Hepatocyte (in vitro differentiated cells): ENCODE data around the gene PRB3. TPM values are rescaled to one million over a fixed set of nuclear protein-coding genes. Genes with fewer than 3 reads are reported as not detected.

ENCODE experiments used
- DNase-seq: peaks from one replicate; pipeline ENCODE4 v3.0.0-alpha.2; 2016; ENCODE audit warnings: low spot score
- H2AFZ ChIP-seq: fragments of 200-600 bp; sonication (generic); 2 replicates; pipeline ENCODE4 v1.6.0; 2016; ENCODE audit warnings: antibody characterized with exemption, mild to moderate bottlenecking
- H3K27ac ChIP-seq: fragments of 200-600 bp; sonication (generic); 2 replicates; pipeline ENCODE4 v1.5.1; 2016; ENCODE audit warnings: mild to moderate bottlenecking
- H3K27me3 ChIP-seq: fragments of 200-600 bp; sonication (generic); 2 replicates; pipeline ENCODE4 v1.6.1; 2016
- H3K36me3 ChIP-seq: fragments of 200-600 bp; sonication (generic); replicated peaks from 2 replicates; pipeline ENCODE4 v1.5.1; 2016; ENCODE audit warnings: low read depth; ENCODE audit not compliant: insufficient read depth
- H3K4me1 ChIP-seq: fragments of 200-600 bp; sonication (generic); 2 replicates; pipeline ENCODE4 v1.5.1; 2016; ENCODE audit warnings: mild to moderate bottlenecking, moderate library complexity; ENCODE audit not compliant: insufficient read depth
- H3K4me2 ChIP-seq: fragments of 200-600 bp; sonication (generic); 2 replicates; pipeline ENCODE4 v1.6.0; 2016
- H3K4me3 ChIP-seq: fragments of 200-600 bp; sonication (generic); 2 replicates; pipeline ENCODE4 v1.5.1; 2016; ENCODE audit warnings: mild to moderate bottlenecking
- H3K79me2 ChIP-seq: fragments of 200-600 bp; sonication (generic); 2 replicates; pipeline ENCODE4 v1.6.0; 2017; ENCODE audit warnings: mild to moderate bottlenecking
- H3K9me2 ChIP-seq: fragments of 200-600 bp; sonication (generic); replicated peaks from 2 replicates; pipeline ENCODE4 v1.6.0; 2017; ENCODE audit warnings: mild to moderate bottlenecking; ENCODE audit not compliant: insufficient read depth
- H3K9me3 ChIP-seq: fragments of 200-600 bp; sonication (generic); 2 replicates; pipeline ENCODE4 v1.5.1; 2016; ENCODE audit warnings: low read depth, mild to moderate bottlenecking
- H4K20me1 ChIP-seq: fragments of 200-600 bp; sonication (generic); 2 replicates; pipeline ENCODE4 v1.6.0; 2016; ENCODE audit warnings: mild to moderate bottlenecking; ENCODE audit not compliant: insufficient read depth, poor library complexity, severe bottlenecking
- EZH2 ChIP-seq: fragments of 200-600 bp; sonication (generic); IDR thresholded peaks from 2 replicates; pipeline ENCODE4 v1.6.1; 2016; ENCODE audit warnings: antibody characterized with exemption, mild to moderate bottlenecking, borderline replicate concordance
- EZH2phosphoT487 ChIP-seq: fragments of 200-600 bp; sonication (generic); IDR thresholded peaks from one replicate; pipeline ENCODE4 v1.6.1; 2018; ENCODE audit warnings: antibody characterized with exemption, mild to moderate bottlenecking, low read depth, moderate library complexity; ENCODE audit not compliant: unreplicated experiment, severe bottlenecking
- WGBS: methylation state at CpG from one replicate; pipeline ENCODE4 v1.1.6; 2016; ENCODE audit warnings: low lambda C conversion rate; ENCODE audit errors: missing lambda C conversion rate; 5-methylcytosine and 5-hydroxymethylcytosine counted together
- polyA plus RNA-seq: library from polyadenylated mRNA; unstranded; fragments of >200 nt; fragmentation: Nextera tagmentation; extraction: Ambion mirVana; gene quantifications from 2 replicates; pipeline ENCODE4 v1.2.1, GENCODE V29; 2016
- total RNA-seq: library from RNA; depleted of rRNA; stranded (reverse); fragments of >200 nt; gene quantifications from 2 replicates; pipeline ENCODE4 v1.2.3, GENCODE V29; 2014
- TF ChIP-seq, protein P1 (sequence below): fragments of 200-600 bp; sonication (generic); IDR thresholded peaks from 2 replicates; pipeline ENCODE4 v1.5.1; 2016; ENCODE audit warnings: antibody characterized with exemption, mild to moderate bottlenecking; ENCODE audit not compliant: poor library complexity

Gene PRB3
- not detected in 2 replicates for total RNA-seq
- 0.56 TPM in 1 of 2 replicates, not detected in the other for polyA plus RNA-seq

DNA sequence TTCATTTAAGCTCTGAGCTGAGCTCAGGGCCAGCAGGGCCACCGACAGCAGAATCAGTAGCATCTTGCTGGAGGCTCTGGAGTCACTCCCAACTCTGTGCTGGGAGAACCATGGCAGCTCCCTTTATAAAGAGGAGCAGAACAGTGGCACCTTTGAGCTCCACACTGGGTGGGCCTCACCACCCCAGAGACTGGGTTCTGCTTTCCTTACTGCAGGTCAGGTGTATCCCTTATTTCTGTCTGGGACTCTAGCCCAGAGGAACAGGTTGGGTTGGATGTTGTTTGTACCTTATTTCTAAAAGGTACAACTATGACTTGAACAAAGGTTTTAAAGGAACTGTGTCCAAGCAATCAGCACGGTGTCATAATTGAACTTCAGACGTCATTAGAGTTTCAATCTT, at the start of gene PRB3:
PRB3 (minus strand) TSS at position 101 of the 400 bp plus-strand sequence; CDS start at position 63, 38 bp downstream.
- no peaks in the 10 kb centered on the region for H3K36me3 ChIP-seq
- H3K79me2 ChIP-seq, result no peaks in the 10 kb centered on the region
- H4K20me1 ChIP-seq, result no peaks in the 10 kb centered on the region
- no peak within 1 kb of the TSS for H3K4me3 ChIP-seq
- no peak within 1 kb of the TSS for H3K27ac ChIP-seq
- TF ChIP-seq, protein P1, sequence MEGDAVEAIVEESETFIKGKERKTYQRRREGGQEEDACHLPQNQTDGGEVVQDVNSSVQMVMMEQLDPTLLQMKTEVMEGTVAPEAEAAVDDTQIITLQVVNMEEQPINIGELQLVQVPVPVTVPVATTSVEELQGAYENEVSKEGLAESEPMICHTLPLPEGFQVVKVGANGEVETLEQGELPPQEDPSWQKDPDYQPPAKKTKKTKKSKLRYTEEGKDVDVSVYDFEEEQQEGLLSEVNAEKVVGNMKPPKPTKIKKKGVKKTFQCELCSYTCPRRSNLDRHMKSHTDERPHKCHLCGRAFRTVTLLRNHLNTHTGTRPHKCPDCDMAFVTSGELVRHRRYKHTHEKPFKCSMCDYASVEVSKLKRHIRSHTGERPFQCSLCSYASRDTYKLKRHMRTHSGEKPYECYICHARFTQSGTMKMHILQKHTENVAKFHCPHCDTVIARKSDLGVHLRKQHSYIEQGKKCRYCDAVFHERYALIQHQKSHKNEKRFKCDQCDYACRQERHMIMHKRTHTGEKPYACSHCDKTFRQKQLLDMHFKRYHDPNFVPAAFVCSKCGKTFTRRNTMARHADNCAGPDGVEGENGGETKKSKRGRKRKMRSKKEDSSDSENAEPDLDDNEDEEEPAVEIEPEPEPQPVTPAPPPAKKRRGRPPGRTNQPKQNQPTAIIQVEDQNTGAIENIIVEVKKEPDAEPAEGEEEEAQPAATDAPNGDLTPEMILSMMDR, result no peak
- TF ChIP-seq EZH2 (no peak), EZH2phosphoT487 (no peak)
- WGBS, result 91% methylated on average over 3 of the region's 3 CpGs
- H3K27me3 ChIP-seq, result no peaks in the 10 kb centered on the region
- H3K9me2 ChIP-seq, result no peaks in the 10 kb centered on the region
- no peaks in the 10 kb centered on the region for H3K9me3 ChIP-seq
- H2AFZ ChIP-seq, result no peak within 1 kb of the TSS
- DNase-seq, result no peak
- no peak within 1 kb of the TSS for H3K4me2 ChIP-seq
- no peaks in the 10 kb centered on the region for H3K4me1 ChIP-seq

DNA sequence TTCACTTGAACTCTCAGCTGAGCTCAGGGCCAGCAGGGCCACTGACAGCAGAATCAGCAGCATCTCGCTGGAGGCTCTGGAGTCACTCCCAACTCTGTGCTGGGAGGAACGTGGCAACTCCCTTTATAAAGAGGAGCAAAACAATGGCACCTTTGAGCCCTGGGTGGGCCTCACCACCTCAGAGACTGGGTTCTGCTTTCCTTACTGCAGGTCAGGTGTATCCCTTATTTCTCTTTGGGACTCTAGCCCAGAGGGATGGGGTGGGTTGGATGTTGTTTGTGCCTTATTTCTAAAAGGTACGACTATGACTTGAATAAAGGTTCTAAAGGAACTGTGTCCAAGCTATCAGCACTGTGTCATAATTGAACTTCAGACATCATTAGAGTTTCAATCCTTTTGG, 40.8 kb upstream of the PRB3 start, which contains the start of gene PRB4:
PRB4 (minus strand) TSS at position 101 of the 400 bp plus-strand sequence; CDS start at position 63, 38 bp downstream.
- Histone ChIP-seq H3K79me2 (no peaks in the 10 kb centered on the region), H3K36me3 (no peaks in the 10 kb centered on the region), H3K4me3 (no peak within 1 kb of the TSS), H3K9me2 (no peaks in the 10 kb centered on the region), H3K27me3 (no peaks in the 10 kb centered on the region), H3K9me3 (no peaks in the 10 kb centered on the region), H4K20me1 (no peaks in the 10 kb centered on the region), H3K4me1 (no peaks in the 10 kb centered on the region), H3K4me2 (no peak within 1 kb of the TSS), H2AFZ (no peak within 1 kb of the TSS), H3K27ac (no peak within 1 kb of the TSS)
- TF ChIP-seq EZH2phosphoT487 (no peak), EZH2 (no peak)
- TF ChIP-seq, protein P1, result no peak
- DNase-seq, result no peak
- WGBS, result 80% methylated on average over 3 of the region's 3 CpGs

DNA sequence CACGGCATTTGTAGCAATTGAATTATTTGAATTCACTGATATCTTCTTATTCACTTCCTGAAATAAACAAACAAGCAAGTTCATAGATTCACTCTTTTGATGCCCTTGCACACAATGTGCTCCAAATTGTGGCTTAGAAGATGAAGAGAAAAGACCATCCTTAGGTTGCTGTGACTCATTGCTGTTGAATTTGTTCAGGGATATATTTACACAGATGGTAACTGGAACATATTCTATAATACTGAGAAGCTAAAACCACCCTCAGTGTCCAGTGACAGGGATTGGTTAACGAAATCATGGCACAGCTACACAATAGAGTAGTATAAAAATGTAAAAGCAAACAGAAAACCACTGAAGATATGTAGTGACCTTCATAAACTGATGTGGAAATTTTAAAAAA, 37.6 kb upstream of the PRB3 start:
- Histone ChIP-seq H3K36me3 (no peaks in the 10 kb centered on the region), H2AFZ (no peak overlapping the region), H3K9me3 (no peaks in the 10 kb centered on the region), H3K27ac (no peak overlapping the region), H3K9me2 (no peaks in the 10 kb centered on the region), H3K4me1 (no peaks in the 10 kb centered on the region), H3K4me2 (no peak overlapping the region), H3K4me3 (no peak overlapping the region), H4K20me1 (no peaks in the 10 kb centered on the region), H3K27me3 (no peaks in the 10 kb centered on the region), H3K79me2 (no peaks in the 10 kb centered on the region)
- no peak for DNase-seq
- WGBS, result 91% methylated on average over 2 of the region's 2 CpGs
- TF ChIP-seq, protein P1, result no peak
- TF ChIP-seq EZH2phosphoT487 (no peak), EZH2 (no peak)
